WTC11 (cell line): ENCODE results near the gene SND1. TPM values are rescaled to one million over a fixed set of nuclear protein-coding genes. Genes with fewer than 3 reads are reported as not detected.

Experiments used
- ATAC-seq: fragments of 200-7000 bp; cut with Tn5 transposase; 2 replicates; pipeline ENCODE4 v1.10.0; 2021; ENCODE audit warnings: mild to moderate bottlenecking, moderate library complexity
- CTCF ChIA-PET: fragments of 300-600 bp; sonication (Branson Sonifier 250); formaldehyde crosslinking; loops from one replicate; lab custom pipeline; 2021; ENCODE audit warnings: antibody characterized with exemption; lab: Charles Lee
- POLR2A ChIA-PET: fragments of 350-600 bp; sonication (Branson Sonifier 250); formaldehyde crosslinking; loops from one replicate; lab custom pipeline; 2021; ENCODE audit warnings: antibody characterized with exemption; lab: Charles Lee
- DNase-seq: peaks from one replicate; pipeline ENCODE4 v3.0.0; 2021; ENCODE audit warnings: low spot score
- H3K27ac Mint-ChIP-seq: 2 replicates; pipeline ENCODE4 v1.8.0; 2021; ENCODE audit warnings: mixed read lengths
- H3K27me3 Mint-ChIP-seq: 2 replicates; pipeline ENCODE4 v1.8.0; 2021; ENCODE audit warnings: low read depth, mild to moderate bottlenecking, moderate library complexity, mixed read lengths
- H3K36me3 Mint-ChIP-seq: 2 replicates; pipeline ENCODE4 v1.8.0; 2021; ENCODE audit warnings: mixed read lengths
- H3K4me1 Mint-ChIP-seq: 2 replicates; pipeline ENCODE4 v1.8.0; 2022; ENCODE audit warnings: mixed read lengths
- H3K4me3 Mint-ChIP-seq: 2 replicates; pipeline ENCODE4 v1.8.0; 2021; ENCODE audit warnings: mild to moderate bottlenecking, moderate library complexity, mixed read lengths
- H3K9me3 Mint-ChIP-seq: 2 replicates; pipeline ENCODE4 v1.8.0; 2021; ENCODE audit warnings: mixed read lengths
- CDX4 ChIP-seq: fragments of 250-450 bp; sonication (Bioruptor Pico); IDR thresholded peaks from 2 replicates; pipeline ENCODE4 v1.9.0; 2021; ENCODE audit warnings: moderate library complexity, mild to moderate bottlenecking, inconsistent platforms, borderline replicate concordance
- CREM ChIP-seq: sonication (generic); formaldehyde crosslinking; IDR thresholded peaks from 2 replicates; pipeline ENCODE4 v1.8.1; 2022; ENCODE audit warnings: mild to moderate bottlenecking, missing genetic modification reagents, moderate library complexity
- E2F1 ChIP-seq: sonication (generic); formaldehyde crosslinking; IDR thresholded peaks from 2 replicates; pipeline ENCODE4 v1.8.0; 2022; ENCODE audit warnings: mild to moderate bottlenecking, missing genetic modification reagents
- E2F4 ChIP-seq: sonication (generic); formaldehyde crosslinking; IDR thresholded peaks from 2 replicates; pipeline ENCODE4 v1.8.1; 2022; ENCODE audit warnings: low read depth, mild to moderate bottlenecking, moderate library complexity, missing genetic modification reagents, borderline replicate concordance
- FOXP4 ChIP-seq: sonication (generic); formaldehyde crosslinking; IDR thresholded peaks from 2 replicates; pipeline ENCODE4 v1.8.0; 2022; ENCODE audit warnings: mild to moderate bottlenecking, missing genetic modification reagents
- NFATC4 ChIP-seq: fragments of 250-450 bp; sonication (Bioruptor Pico); IDR thresholded peaks from 2 replicates; pipeline ENCODE4 v1.9.0; 2021; ENCODE audit warnings: mild to moderate bottlenecking
- NR1H2 ChIP-seq: sonication (generic); formaldehyde crosslinking; IDR thresholded peaks from 2 replicates; pipeline ENCODE4 v1.9.0; 2021; ENCODE audit warnings: mild to moderate bottlenecking, moderate library complexity, missing genetic modification reagents
- SP1 ChIP-seq: sonication (generic); formaldehyde crosslinking; conservative IDR thresholded peaks from 2 replicates; pipeline ENCODE4 v1.8.1; 2022; ENCODE audit warnings: missing genetic modification reagents
- TEAD1 ChIP-seq: sonication (generic); formaldehyde crosslinking; IDR thresholded peaks from 2 replicates; pipeline ENCODE4 v1.8.0; 2022; ENCODE audit warnings: mild to moderate bottlenecking, missing genetic modification reagents
- TP53 ChIP-seq: sonication (generic); formaldehyde crosslinking; IDR thresholded peaks from 2 replicates; pipeline ENCODE4 v1.8.1; 2023; ENCODE audit warnings: mild to moderate bottlenecking, missing genetic modification reagents
- ZBTB21 ChIP-seq: sonication (generic); formaldehyde crosslinking; IDR thresholded peaks from 2 replicates; pipeline ENCODE4 v1.8.1; 2023; ENCODE audit warnings: mild to moderate bottlenecking, missing genetic modification reagents, borderline replicate concordance
- ZMAT4 ChIP-seq: fragments of 250-450 bp; sonication (Bioruptor Pico); IDR thresholded peaks from 2 replicates; pipeline ENCODE4 v1.9.0; 2021; ENCODE audit warnings: mild to moderate bottlenecking
- ZNF232 ChIP-seq: sonication (generic); formaldehyde crosslinking; IDR thresholded peaks from 2 replicates; pipeline ENCODE4 v1.8.0; 2022; ENCODE audit warnings: mild to moderate bottlenecking, missing genetic modification reagents
- ZNF263 ChIP-seq: sonication (generic); formaldehyde crosslinking; IDR thresholded peaks from 2 replicates; pipeline ENCODE4 v1.8.1; 2022; ENCODE audit warnings: low read depth, mild to moderate bottlenecking, moderate library complexity, missing genetic modification reagents
- ZNF425 ChIP-seq: fragments of 250-450 bp; sonication (Bioruptor Pico); conservative IDR thresholded peaks from 2 replicates; pipeline ENCODE4 v1.9.0; 2021; ENCODE audit warnings: mild to moderate bottlenecking
- ZNF512 ChIP-seq: sonication (generic); formaldehyde crosslinking; IDR thresholded peaks from 2 replicates; pipeline ENCODE4 v1.8.1; 2022; ENCODE audit warnings: missing genetic modification reagents, borderline replicate concordance
- ZSCAN18 ChIP-seq: fragments of 250-450 bp; sonication (Bioruptor Pico); IDR thresholded peaks from 2 replicates; pipeline ENCODE4 v2.1.2; 2022; ENCODE audit warnings: mild to moderate bottlenecking, moderate library complexity
- total RNA-seq: library from RNA; stranded (reverse); gene quantifications from 3 replicates; pipeline ENCODE4 v1.2.3, GENCODE V29; 2021

The SND1 gene
- total RNA-seq, 1 experiment from 2014 or later: 261 TPM

GRCh38 chr7:127620406-127621233 is 31.4 kb upstream of the SND1 start:
- no peaks in the 10 kb centered on the region for H3K36me3 Mint-ChIP-seq
- peaks cover 82% of the 10 kb centered on the region for H3K27me3 Mint-ChIP-seq
- TF ChIP-seq ZNF232 (CRISPR knock-in tag) (0 out of 2 replicates have a peak, but pooled peaks have one; percentile 45), FOXP4 (0 out of 2 replicates have a peak, but pooled peaks have one; percentile 6), TP53 (CRISPR knock-in tag) (0 out of 2 replicates have a peak, but pooled peaks have one; percentile 18), ZNF512 (CRISPR knock-in tag) (no peak), NR1H2 (CRISPR knock-in tag) (no peak), SP1 (CRISPR knock-in tag) (0 out of 2 replicates have a peak, but pooled peaks have one; percentile 12)
- DNase-seq: peak; percentile 45
- peaks cover 17% of the 10 kb centered on the region for H3K4me1 Mint-ChIP-seq
- ATAC-seq: peak; percentile 90
- no peak overlapping the region for H3K27ac Mint-ChIP-seq
- no peaks in the 10 kb centered on the region for H3K9me3 Mint-ChIP-seq
- ChIA-PET POLR2A (interaction anchor here (0.5 to 1.7 kb wide), 4 partner anchors 33 to 392 kb away, joined by 3 to 9 read pairs (median 5); partner anchors contain the start of genes ARF5 and GCC1), CTCF (interaction anchor here (0.5 to 3.0 kb wide), 16 partner anchors 9 to 173 kb away, joined by 3 to 89 read pairs (median 4); partner anchors contain the start of genes ARF5 and GCC1)
- peak overlapping the region; percentile 89 for H3K4me3 Mint-ChIP-seq

GRCh38 chr7:127625331-127625730 is 26.7 kb upstream of the SND1 start:
- no peak overlapping the region for H3K4me3 Mint-ChIP-seq
- no peaks in the 10 kb centered on the region for H3K9me3 Mint-ChIP-seq
- TF ChIP-seq E2F1 (CRISPR knock-in tag) (no peak), ZNF263 (CRISPR knock-in tag) (no peak), NFATC4 (CRISPR knock-in tag) (no peak), ZMAT4 (CRISPR knock-in tag) (no peak), TEAD1 (CRISPR knock-in tag) (no peak), ZNF425 (CRISPR knock-in tag) (no peak)
- POLR2A ChIA-PET: no interaction called here
- H3K4me1 Mint-ChIP-seq: peaks cover 24% of the 10 kb centered on the region
- H3K36me3 Mint-ChIP-seq: no peaks in the 10 kb centered on the region
- H3K27me3 Mint-ChIP-seq: peaks cover 35% of the 10 kb centered on the region
- DNase-seq (no peak), ATAC-seq (no peak)
- H3K27ac Mint-ChIP-seq: no peak overlapping the region
- CTCF ChIA-PET: no interaction called here

- Mint-ChIP-seq H3K9me3 (no peaks in the 10 kb centered on the region), H3K4me1 (peaks cover 11% of the 10 kb centered on the region), H3K27me3 (peaks cover 24% of the 10 kb centered on the region), H3K36me3 (no peaks in the 10 kb centered on the region), H3K27ac (no peak overlapping the region), H3K4me3 (no peak overlapping the region)
- CTCF ChIA-PET: interaction anchor here (0.6 to 2.8 kb wide), 33 partner anchors 8 to 578 kb away, joined by 3 to 89 read pairs (median 6); partner anchors contain the start of genes ARF5, GCC1 and PAX4
- ATAC-seq (peak; percentile 72), DNase-seq (peak; percentile 49)
- POLR2A ChIA-PET: interaction anchor here (1.2 kb wide), 1 partner anchor 40 kb away, joined by 5 read pairs; the partner anchor contains the start of gene ARF5
- no peak for TF ChIP-seq ZBTB21 (CRISPR knock-in tag)
- TF ChIP-seq CREM (CRISPR knock-in tag): no peak
- TF ChIP-seq E2F4 (CRISPR knock-in tag): no peak
- TF ChIP-seq CDX4 (CRISPR knock-in tag): no peak
- TF ChIP-seq ZSCAN18 (CRISPR knock-in tag): no peak
Measured at GRCh38 chr7:127628445-127628844, 23.5 kb upstream of the SND1 start.
